Brain microvascular endothelial cell (primary cell): Measurements from ENCODE around the gene NR2F1.

ENCODE experiments used
- DNase-seq: peaks from one replicate; pipeline ENCODE4 v3.0.0-alpha.2; 2020
- H3K27ac ChIP-seq: fragments of 250-450 bp; sonication (Bioruptor Pico); 2 replicates; pipeline ENCODE4 v1.5.1; 2020; ENCODE audit warnings: mild to moderate bottlenecking, moderate library complexity
- H3K27me3 ChIP-seq: fragments of 250-450 bp; sonication (Bioruptor Pico); replicated peaks from 2 replicates; pipeline ENCODE4 v1.5.1; 2020; ENCODE audit warnings: mild to moderate bottlenecking
- H3K36me3 ChIP-seq: fragments of 250-450 bp; sonication (Bioruptor Pico); replicated peaks from 2 replicates; pipeline ENCODE4 v1.5.1; 2020; ENCODE audit warnings: mild to moderate bottlenecking
- H3K4me3 ChIP-seq: 2 replicates; pipeline ENCODE4 v1.5.1; 2011; ENCODE audit warnings: low read depth, mild to moderate bottlenecking, control low read depth, low read length, moderate library complexity
- CTCF ChIP-seq: IDR thresholded peaks from 2 replicates; pipeline ENCODE4 v1.5.1; 2011; ENCODE audit warnings: low read depth, mild to moderate bottlenecking, moderate library complexity, low read length, control low read depth, inconsistent platforms; ENCODE audit errors: missing control alignments
- in situ Hi-C: cut with HindIII; loops from 2 replicates; pipeline ENCODE4 v1.10.0; 2017; ENCODE audit warnings: low sequenced_read_pairs, low pct_ligation_motif_present

Gene NR2F1

DNA sequence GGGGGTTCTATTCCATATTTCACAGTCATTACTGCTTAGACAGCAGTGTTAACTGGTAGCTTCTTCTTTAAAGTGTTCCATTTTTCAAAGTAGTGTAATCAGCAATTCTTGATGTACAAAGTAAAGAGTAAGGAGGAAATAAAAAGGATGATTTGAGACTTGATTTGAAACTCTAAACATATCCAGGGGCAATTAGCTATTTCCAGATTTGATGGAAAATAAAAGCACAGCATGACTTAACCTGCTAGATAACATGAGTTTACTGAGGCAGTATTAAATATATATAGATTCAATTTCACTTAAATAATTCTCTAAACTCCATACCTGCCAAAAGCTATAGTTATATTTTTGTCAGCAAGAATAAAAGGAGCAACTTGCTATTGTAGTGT, 29.8 kb downstream of the NR2F1 start:
- peaks cover 31% of the 10 kb centered on the region for H3K27me3 ChIP-seq
- no peaks in the 10 kb centered on the region for H3K36me3 ChIP-seq
- H3K4me3 ChIP-seq = no peak overlapping the region
- no peak for DNase-seq
- in situ Hi-C loops = no loop called here
- no peak for TF ChIP-seq CTCF
- no peak overlapping the region for H3K27ac ChIP-seq

DNA sequence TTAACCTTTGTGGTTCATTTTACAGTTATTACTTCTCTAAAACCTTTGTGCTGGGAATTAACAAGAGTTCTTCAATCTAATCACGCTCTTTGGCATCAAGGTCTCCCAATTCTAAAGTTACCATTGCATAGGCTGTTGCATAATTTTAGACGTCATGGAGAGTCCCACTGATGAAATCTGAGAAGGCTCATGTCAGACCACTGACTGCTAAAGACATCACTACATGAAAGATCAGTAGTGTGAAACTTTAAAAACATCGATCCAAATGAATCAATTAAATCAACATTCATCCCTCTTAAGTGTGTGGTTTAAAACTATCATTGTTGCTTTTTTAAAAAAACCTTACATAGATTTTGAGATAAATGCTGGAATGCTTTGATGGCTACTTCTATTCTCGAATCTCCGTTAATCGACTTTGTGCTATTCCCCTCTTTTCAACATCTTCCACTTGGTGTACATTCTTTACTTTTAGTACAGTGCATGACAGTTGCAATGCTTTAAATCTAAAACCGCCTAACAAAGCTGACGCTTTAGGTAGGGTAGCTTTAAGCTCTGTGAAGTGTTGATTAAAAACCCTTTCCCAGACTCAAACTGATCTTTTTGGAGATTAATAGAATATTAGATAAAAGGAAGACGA, 33.6 kb downstream of the NR2F1 start:
- Histone ChIP-seq H3K36me3 (no peaks in the 10 kb centered on the region), H3K27ac (no peak overlapping the region), H3K27me3 (peaks cover 2% of the 10 kb centered on the region), H3K4me3 (no peak overlapping the region)
- in situ Hi-C loops = no loop called here
- TF ChIP-seq CTCF = no peak
- no peak for DNase-seq

- H3K4me3 ChIP-seq = peak overlapping the region; percentile 70
- H3K36me3 ChIP-seq = no peaks in the 10 kb centered on the region
- peak overlapping the region; percentile 69 for H3K27ac ChIP-seq
- in situ Hi-C loops = no loop called here
- no peaks in the 10 kb centered on the region for H3K27me3 ChIP-seq
- peak; percentile 28 for TF ChIP-seq CTCF
- DNase-seq = peak; percentile 57
Observed at GRCh38 chr5:93620487-93621326, 37.7 kb downstream of the NR2F1 start.

GRCh38 chr5:93621327-93621798, 38.3 kb downstream of the NR2F1 start:
- Histone ChIP-seq H3K27me3 (no peaks in the 10 kb centered on the region), H3K4me3 (peak overlapping the region; percentile 70), H3K27ac (peak overlapping the region; percentile 69), H3K36me3 (no peaks in the 10 kb centered on the region)
- TF ChIP-seq CTCF = no peak
- in situ Hi-C loops = no loop called here
- DNase-seq = peak; percentile 53

DNA sequence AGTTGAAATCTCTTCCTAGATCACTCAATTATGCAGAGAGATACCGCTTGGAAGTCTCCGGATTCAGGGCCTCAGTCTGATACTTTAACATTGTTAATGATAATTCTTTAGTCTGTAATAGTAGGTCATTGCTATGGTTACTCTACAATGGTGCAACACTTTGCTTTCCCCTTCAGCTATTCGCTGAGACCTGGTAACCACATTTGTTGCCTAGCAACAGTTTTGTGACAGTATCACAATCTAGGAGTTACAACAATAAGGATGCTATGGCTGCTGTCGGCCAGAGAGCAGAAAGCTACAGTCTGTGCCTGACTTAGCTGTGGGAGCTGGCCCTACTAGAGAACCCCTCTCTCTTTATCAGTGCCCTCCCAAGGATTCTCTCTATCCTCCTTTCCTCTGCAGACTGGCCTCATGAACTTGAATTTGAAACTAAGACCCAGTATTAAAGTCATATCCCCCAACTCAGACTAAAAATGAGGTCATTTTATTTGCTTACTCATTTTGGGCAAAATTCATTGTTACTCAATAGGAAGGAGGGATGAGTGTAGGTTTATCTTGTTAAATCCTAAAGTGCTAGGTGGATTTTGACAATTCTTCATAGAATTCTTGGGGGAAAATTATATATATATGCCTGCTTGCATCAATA, 39.3 kb downstream of the NR2F1 start:
- Histone ChIP-seq H3K27ac (no peak overlapping the region), H3K4me3 (no peak overlapping the region), H3K36me3 (no peaks in the 10 kb centered on the region), H3K27me3 (no peaks in the 10 kb centered on the region)
- in situ Hi-C loops = no loop called here
- DNase-seq = peak; percentile 64
- no peak for TF ChIP-seq CTCF
